ENCODE results near the gene DLG2.
A peak's percentile ranks its signal among the peaks of the same experiment; 100 is the strongest.

- TF ChIP-seq RXRA (IDR thresholded peaks at IDR 0.05) (no peak), RAD21 (IDR thresholded peaks at IDR 0.05) (peak in 1 of 2 donors; percentile 44), YY1 (IDR thresholded peaks at IDR 0.05) (no peak), TAF1 (conservative IDR thresholded peaks at IDR 0.05) (no peak), FOXA2 (IDR thresholded peaks at IDR 0.05) (no peak), HNF4G (IDR thresholded peaks at IDR 0.05) (no peak), GABPA (IDR thresholded peaks at IDR 0.05 in 1 of 2, conservative IDR thresholded peaks at IDR 0.05 in 1 of 2) (no peak), FOXA1 (IDR thresholded peaks at IDR 0.05) (no peak), REST (IDR thresholded peaks at IDR 0.05) (no peak)
- TF ChIP-seq, protein P1, sequence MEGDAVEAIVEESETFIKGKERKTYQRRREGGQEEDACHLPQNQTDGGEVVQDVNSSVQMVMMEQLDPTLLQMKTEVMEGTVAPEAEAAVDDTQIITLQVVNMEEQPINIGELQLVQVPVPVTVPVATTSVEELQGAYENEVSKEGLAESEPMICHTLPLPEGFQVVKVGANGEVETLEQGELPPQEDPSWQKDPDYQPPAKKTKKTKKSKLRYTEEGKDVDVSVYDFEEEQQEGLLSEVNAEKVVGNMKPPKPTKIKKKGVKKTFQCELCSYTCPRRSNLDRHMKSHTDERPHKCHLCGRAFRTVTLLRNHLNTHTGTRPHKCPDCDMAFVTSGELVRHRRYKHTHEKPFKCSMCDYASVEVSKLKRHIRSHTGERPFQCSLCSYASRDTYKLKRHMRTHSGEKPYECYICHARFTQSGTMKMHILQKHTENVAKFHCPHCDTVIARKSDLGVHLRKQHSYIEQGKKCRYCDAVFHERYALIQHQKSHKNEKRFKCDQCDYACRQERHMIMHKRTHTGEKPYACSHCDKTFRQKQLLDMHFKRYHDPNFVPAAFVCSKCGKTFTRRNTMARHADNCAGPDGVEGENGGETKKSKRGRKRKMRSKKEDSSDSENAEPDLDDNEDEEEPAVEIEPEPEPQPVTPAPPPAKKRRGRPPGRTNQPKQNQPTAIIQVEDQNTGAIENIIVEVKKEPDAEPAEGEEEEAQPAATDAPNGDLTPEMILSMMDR (IDR thresholded peaks at IDR 0.05; ENCODE audit: low read depth, low read length, missing input control), result no peak
- TF ChIP-seq, protein P2, sequence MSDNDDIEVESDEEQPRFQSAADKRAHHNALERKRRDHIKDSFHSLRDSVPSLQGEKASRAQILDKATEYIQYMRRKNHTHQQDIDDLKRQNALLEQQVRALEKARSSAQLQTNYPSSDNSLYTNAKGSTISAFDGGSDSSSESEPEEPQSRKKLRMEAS (IDR thresholded peaks at IDR 0.05), result no peak
- TF ChIP-seq, protein P3, sequence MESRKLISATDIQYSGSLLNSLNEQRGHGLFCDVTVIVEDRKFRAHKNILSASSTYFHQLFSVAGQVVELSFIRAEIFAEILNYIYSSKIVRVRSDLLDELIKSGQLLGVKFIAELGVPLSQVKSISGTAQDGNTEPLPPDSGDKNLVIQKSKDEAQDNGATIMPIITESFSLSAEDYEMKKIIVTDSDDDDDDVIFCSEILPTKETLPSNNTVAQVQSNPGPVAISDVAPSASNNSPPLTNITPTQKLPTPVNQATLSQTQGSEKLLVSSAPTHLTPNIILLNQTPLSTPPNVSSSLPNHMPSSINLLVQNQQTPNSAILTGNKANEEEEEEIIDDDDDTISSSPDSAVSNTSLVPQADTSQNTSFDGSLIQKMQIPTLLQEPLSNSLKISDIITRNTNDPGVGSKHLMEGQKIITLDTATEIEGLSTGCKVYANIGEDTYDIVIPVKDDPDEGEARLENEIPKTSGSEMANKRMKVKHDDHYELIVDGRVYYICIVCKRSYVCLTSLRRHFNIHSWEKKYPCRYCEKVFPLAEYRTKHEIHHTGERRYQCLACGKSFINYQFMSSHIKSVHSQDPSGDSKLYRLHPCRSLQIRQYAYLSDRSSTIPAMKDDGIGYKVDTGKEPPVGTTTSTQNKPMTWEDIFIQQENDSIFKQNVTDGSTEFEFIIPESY (IDR thresholded peaks at IDR 0.05), result no peak
- TF ChIP-seq, protein P4, sequence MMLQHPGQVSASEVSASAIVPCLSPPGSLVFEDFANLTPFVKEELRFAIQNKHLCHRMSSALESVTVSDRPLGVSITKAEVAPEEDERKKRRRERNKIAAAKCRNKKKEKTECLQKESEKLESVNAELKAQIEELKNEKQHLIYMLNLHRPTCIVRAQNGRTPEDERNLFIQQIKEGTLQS (IDR thresholded peaks at IDR 0.05), result no peak
Measured at GRCh38 chr11:84800755-84801346, 826.3 kb downstream of the DLG2 start.
